ENCODE data around the gene NNMT. TPM values are rescaled to one million over a fixed set of nuclear protein-coding genes. Genes with fewer than 3 reads are reported as not detected.
A peak's percentile ranks its signal among the peaks of the same experiment; 100 is the strongest.

NNMT gene
- total and polyA plus RNA-seq, 4 donors: 405 to 1,814 (median 730) TPM

DNA sequence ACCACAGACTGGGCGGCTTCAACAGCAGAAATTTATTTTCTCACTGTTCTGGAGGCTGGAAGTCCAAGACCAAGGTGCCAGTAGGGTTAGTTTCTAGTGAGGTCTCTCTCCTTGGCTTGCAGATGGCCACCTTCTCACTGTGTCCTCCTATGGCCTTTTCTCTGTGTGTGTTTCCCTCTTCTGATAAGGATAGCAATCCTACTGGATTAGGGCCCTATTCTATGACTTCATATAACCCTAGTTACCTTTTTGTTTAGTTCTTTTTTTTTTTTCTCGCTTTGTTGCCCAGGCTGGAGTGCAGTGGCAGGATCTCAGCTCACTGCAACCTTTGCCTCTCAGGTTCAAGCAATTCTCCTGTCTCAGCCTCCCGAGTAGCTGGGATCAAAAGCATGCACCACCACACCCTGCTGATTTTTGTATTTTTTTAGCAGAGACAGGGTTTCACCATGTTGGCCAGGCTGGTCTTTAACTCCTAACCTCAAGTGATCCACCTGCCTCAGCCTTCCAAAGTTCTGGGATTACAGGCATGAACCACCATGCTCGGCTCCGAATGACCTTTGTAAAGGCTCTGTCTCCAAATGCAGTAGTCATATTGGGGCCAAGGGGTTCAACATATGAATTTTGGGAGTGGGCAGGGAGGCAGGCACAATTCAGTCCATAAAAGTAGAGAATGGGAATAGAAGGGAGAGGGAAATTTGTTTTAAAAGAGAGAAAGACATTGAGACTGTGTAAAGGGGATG, 25.5 kb upstream of the NNMT start:
- Histone ChIP-seq H3K4me1 (ENCODE audit: control insufficient read depth in 1 of 2, insufficient read depth in 2 of 2, low read length in 2 of 2) (peaks cover 0 to 2% of the 10 kb centered on the region in 2 donors), H3K36me3 (ENCODE audit: control insufficient read depth in 1 of 2, insufficient read depth in 2 of 2, low read length in 1 of 2) (peaks cover 0 to 3% of the 10 kb centered on the region in 2 donors), H3K27ac (ENCODE audit: low read depth in 1 of 2, low read length in 2 of 2) (no peak overlapping the region), H3K4me3 (ENCODE audit: low read length in 2 of 2) (no peak overlapping the region), H3K9me3 (ENCODE audit: control insufficient read depth, low read length) (no peaks in the 10 kb centered on the region), H3K27me3 (ENCODE audit: control insufficient read depth in 1 of 2, insufficient read depth in 2 of 2, low read length in 1 of 2) (no peaks in the 10 kb centered on the region)
- intact Hi-C loops (cut with DNase I): no loop called here
- no peak for ATAC-seq (ENCODE audit: low FRiP score)
- WGBS, 2 donors: 95 to 96% methylated on average over 5 of the region's 5 CpGs
- DNase-seq: no peak

DNA sequence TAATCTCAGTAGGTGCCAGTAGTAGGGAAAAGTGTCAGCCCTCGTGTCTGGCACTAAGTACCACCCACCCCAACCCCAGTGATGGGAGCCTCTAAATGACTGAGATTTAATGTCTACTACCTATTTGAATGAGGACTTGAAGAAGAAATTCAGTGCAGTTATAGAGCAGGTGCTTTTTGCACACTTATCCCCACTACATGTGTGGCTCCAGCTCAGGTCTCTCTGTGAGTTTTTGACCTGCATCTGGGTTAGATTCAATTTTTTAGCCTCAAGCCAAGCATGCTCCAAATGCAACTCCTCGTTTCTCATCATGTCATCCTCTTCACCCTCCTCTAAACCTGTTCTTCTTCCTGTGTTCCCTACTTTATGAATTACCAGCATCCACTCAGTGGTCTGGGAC, 24.9 kb upstream of the NNMT start:
- no peak for DNase-seq
- no peak overlapping the region for H3K27ac ChIP-seq (ENCODE audit: low read depth in 1 of 2, low read length in 2 of 2)
- no peak overlapping the region for H3K4me3 ChIP-seq (ENCODE audit: low read length in 2 of 2)
- no peak for ATAC-seq (ENCODE audit: low FRiP score)
- intact Hi-C loops (cut with DNase I): no loop called here
- H3K27me3 ChIP-seq (ENCODE audit: control insufficient read depth in 1 of 2, insufficient read depth in 2 of 2, low read length in 1 of 2): no peaks in the 10 kb centered on the region
- H3K36me3 ChIP-seq (ENCODE audit: control insufficient read depth in 1 of 2, insufficient read depth in 2 of 2, low read length in 1 of 2): peaks cover 0 to 3% of the 10 kb centered on the region in 2 donors
- peaks cover 0 to 2% of the 10 kb centered on the region in 2 donors for H3K4me1 ChIP-seq (ENCODE audit: control insufficient read depth in 1 of 2, insufficient read depth in 2 of 2, low read length in 2 of 2)
- 85 to 93% methylated on average over 2 of the region's 2 CpGs for WGBS, 2 donors
- H3K9me3 ChIP-seq (ENCODE audit: control insufficient read depth, low read length): no peaks in the 10 kb centered on the region

DNA sequence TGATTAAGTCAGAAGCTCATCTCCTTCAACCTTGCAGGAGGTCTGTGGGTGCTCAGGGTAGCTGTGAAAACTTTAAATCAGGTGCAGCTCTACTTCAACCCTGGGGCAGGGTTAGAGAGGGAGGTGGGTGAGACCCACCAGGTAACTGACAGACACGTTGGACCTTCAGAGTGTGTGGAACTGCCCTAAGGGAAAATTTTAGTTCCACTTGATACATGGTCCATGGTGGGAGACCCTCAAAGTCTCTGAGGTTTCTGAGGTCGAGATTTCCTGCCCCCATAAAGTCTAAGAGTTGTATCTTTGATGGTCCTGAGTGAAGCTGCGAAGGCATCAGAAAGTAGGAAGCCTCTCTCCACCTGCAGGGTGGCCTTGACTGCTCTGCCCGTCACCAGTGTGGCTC, 23.9 kb upstream of the NNMT start:
- intact Hi-C loops (cut with DNase I): no loop called here
- Histone ChIP-seq H3K4me1 (ENCODE audit: control insufficient read depth in 1 of 2, insufficient read depth in 2 of 2, low read length in 2 of 2) (peaks cover 0 to 2% of the 10 kb centered on the region in 2 donors), H3K9me3 (ENCODE audit: control insufficient read depth, low read length) (no peaks in the 10 kb centered on the region), H3K27ac (ENCODE audit: low read depth in 1 of 2, low read length in 2 of 2) (no peak overlapping the region), H3K4me3 (ENCODE audit: low read length in 2 of 2) (no peak overlapping the region), H3K27me3 (ENCODE audit: control insufficient read depth in 1 of 2, insufficient read depth in 2 of 2, low read length in 1 of 2) (no peaks in the 10 kb centered on the region), H3K36me3 (ENCODE audit: control insufficient read depth in 1 of 2, insufficient read depth in 2 of 2, low read length in 1 of 2) (peaks cover 0 to 3% of the 10 kb centered on the region in 2 donors)
- no peak for DNase-seq
- ATAC-seq (ENCODE audit: low FRiP score): no peak
- 84 to 87% methylated on average over 4 of the region's 4 CpGs for WGBS, 2 donors

DNA sequence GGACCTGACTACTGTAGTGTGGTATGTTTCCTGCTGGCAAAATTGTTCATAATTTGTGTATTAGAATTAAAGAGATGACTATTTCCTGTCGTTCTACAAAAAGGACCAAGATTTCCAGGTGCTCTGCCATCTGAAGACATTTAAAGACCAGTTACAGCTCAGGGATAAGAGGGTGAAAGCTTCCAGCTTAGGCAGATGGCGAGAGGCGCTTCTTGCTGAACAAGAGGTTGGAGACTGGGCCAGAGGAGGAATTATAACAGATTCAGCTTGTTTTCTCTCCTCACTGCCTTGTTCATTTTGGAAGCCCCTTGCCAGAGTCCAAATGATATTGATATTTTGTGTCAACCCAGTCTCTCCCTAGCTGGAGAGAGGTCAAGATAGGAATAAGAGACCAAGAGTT, 23.1 kb upstream of the NNMT start:
- ATAC-seq (ENCODE audit: low FRiP score) (no peak), DNase-seq (no peak)
- Histone ChIP-seq H3K9me3 (ENCODE audit: control insufficient read depth, low read length) (no peaks in the 10 kb centered on the region), H3K4me3 (ENCODE audit: low read length in 2 of 2) (no peak overlapping the region), H3K36me3 (ENCODE audit: control insufficient read depth in 1 of 2, insufficient read depth in 2 of 2, low read length in 1 of 2) (peaks cover 0 to 3% of the 10 kb centered on the region in 2 donors), H3K27me3 (ENCODE audit: control insufficient read depth in 1 of 2, insufficient read depth in 2 of 2, low read length in 1 of 2) (no peaks in the 10 kb centered on the region), H3K4me1 (ENCODE audit: control insufficient read depth in 1 of 2, insufficient read depth in 2 of 2, low read length in 2 of 2) (peaks cover 0 to 2% of the 10 kb centered on the region in 2 donors), H3K27ac (ENCODE audit: low read depth in 1 of 2, low read length in 2 of 2) (no peak overlapping the region)
- WGBS, 2 donors: 91 to 93% methylated on average over 3 of the region's 3 CpGs
- intact Hi-C loops (cut with DNase I): no loop called here

DNA sequence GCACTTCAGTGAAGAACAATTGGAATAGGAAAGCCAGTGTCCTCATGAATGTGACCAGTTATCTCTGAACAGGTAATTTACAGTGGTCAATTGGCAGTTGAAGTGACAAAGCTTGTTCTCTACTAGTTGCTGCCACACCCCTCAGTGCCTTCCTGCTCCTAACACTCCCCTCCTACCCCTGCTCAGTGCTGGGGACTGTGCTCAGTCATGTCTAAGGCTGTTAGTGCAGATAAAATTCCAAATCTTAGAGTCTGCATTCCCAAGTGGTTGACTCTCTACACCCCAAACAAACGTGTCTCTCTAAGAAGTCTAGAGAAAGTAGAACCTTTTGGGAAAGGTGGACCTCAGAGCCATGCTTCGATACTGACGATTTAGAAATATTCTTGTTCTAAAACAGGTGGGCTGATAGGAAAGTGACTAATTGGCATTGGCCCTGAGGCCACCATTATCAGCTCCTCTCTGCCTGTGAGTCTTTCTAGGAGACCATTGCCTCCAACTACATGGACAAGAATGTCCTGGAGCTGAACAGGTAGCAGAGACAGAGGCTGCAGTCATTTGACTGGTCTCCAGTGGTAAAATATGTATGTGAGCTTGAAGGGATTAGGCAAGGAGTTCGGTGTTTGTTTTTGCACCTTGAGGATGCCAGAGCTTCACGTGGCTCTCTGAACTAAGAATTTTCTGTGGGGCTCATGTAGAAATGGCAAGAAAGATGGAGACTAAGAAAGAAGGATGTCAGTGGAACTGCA, 22.1 kb upstream of the NNMT start:
- Histone ChIP-seq H3K36me3 (ENCODE audit: control insufficient read depth in 1 of 2, insufficient read depth in 2 of 2, low read length in 1 of 2) (peaks cover 0 to 3% of the 10 kb centered on the region in 2 donors), H3K27ac (ENCODE audit: low read depth in 1 of 2, low read length in 2 of 2) (no peak overlapping the region), H3K4me1 (ENCODE audit: control insufficient read depth in 1 of 2, insufficient read depth in 2 of 2, low read length in 2 of 2) (peaks cover 0 to 2% of the 10 kb centered on the region in 2 donors), H3K27me3 (ENCODE audit: control insufficient read depth in 1 of 2, insufficient read depth in 2 of 2, low read length in 1 of 2) (no peaks in the 10 kb centered on the region), H3K9me3 (ENCODE audit: control insufficient read depth, low read length) (no peaks in the 10 kb centered on the region), H3K4me3 (ENCODE audit: low read length in 2 of 2) (no peak overlapping the region)
- WGBS, 2 donors: 83 to 87% methylated on average over 5 of the region's 5 CpGs
- intact Hi-C loops (cut with DNase I): no loop called here
- ATAC-seq (ENCODE audit: low FRiP score) (no peak), DNase-seq (no peak)

DNA sequence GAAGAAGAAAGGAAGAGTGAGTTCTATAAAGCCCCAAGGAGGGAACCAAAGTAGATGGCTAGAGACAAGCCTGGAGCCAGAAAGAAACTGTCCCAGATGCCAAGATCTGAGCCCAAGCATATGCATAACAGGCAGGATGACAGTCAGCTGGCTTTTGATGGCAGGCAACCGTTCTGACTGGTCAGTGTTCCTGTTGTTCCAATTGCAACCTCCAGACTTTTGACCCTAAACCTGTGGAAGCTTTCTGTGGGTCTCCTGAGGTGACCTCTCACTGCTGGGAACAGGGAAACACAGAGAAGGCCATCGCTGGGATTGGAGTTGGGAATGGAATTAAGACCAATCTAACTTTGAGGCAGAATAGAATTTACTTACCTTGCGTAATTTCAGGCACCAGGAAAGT, 21.6 kb upstream of the NNMT start:
- peaks cover 0 to 3% of the 10 kb centered on the region in 2 donors for H3K36me3 ChIP-seq (ENCODE audit: control insufficient read depth in 1 of 2, insufficient read depth in 2 of 2, low read length in 1 of 2)
- H3K27me3 ChIP-seq (ENCODE audit: control insufficient read depth in 1 of 2, insufficient read depth in 2 of 2, low read length in 1 of 2): no peaks in the 10 kb centered on the region
- H3K9me3 ChIP-seq (ENCODE audit: control insufficient read depth, low read length): no peaks in the 10 kb centered on the region
- WGBS, 2 donors: 67 to 76% methylated on average over 3 of the region's 3 CpGs
- intact Hi-C loops (cut with DNase I): no loop called here
- no peak overlapping the region for H3K27ac ChIP-seq (ENCODE audit: low read depth in 1 of 2, low read length in 2 of 2)
- ATAC-seq (ENCODE audit: low FRiP score): no peak
- H3K4me1 ChIP-seq (ENCODE audit: control insufficient read depth in 1 of 2, insufficient read depth in 2 of 2, low read length in 2 of 2): peaks cover 0 to 2% of the 10 kb centered on the region in 2 donors
- H3K4me3 ChIP-seq (ENCODE audit: low read length in 2 of 2): no peak overlapping the region
- no peak for DNase-seq

DNA sequence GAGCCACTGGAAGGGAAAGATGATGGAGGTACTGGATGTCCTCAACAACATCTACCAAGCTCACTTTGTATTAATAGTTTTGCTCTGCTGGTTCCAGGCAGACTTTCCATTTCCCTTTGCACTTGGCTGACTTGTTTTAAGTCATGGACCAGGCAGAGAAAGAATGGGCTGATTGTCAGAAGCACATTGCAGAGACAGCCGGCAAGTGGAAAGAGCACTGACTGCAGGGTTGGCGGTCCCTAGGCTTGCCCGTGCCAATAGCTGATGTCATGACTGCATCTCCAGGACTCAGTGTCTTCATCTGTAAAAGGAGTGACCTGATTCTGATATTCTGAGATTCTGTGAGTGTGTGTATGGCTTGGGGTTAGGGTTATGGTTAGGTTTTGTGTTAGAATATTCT, 20.9 kb upstream of the NNMT start:
- Histone ChIP-seq H3K9me3 (ENCODE audit: control insufficient read depth, low read length) (no peaks in the 10 kb centered on the region), H3K4me1 (ENCODE audit: control insufficient read depth in 1 of 2, insufficient read depth in 2 of 2, low read length in 2 of 2) (peaks cover 0 to 2% of the 10 kb centered on the region in 2 donors), H3K27me3 (ENCODE audit: control insufficient read depth in 1 of 2, insufficient read depth in 2 of 2, low read length in 1 of 2) (no peaks in the 10 kb centered on the region), H3K36me3 (ENCODE audit: control insufficient read depth in 1 of 2, insufficient read depth in 2 of 2, low read length in 1 of 2) (peaks cover 0 to 2% of the 10 kb centered on the region in 2 donors), H3K4me3 (ENCODE audit: low read length in 2 of 2) (no peak overlapping the region), H3K27ac (ENCODE audit: low read depth in 1 of 2, low read length in 2 of 2) (no peak overlapping the region)
- ATAC-seq (ENCODE audit: low FRiP score) (peak; percentile 19), DNase-seq (peak in 1 of 2 donors; percentile 63)
- intact Hi-C loops (cut with DNase I): no loop called here
- WGBS, 2 donors: 13 to 18% methylated on average over 3 of the region's 3 CpGs

DNA sequence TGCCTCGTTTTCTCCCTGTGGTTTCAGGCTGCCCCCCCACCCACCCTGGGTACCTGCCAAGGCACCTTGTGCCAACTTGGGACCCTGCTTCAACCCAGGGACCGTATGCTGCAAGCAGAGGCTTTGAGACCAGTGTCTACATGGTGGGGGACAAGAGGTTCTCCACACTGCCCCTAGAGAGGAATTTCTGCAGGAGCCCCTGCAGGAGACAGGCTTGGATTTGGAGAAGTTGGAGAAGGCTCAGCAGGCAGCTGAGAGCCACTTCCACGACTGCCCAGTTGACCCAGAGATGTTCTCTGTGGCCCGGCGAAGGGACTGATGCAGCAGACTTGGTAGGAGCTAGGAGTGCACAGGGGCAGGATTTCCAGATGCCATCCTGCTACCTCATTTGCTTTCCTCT, 20.1 kb upstream of the NNMT start:
- H3K4me1 ChIP-seq (ENCODE audit: control insufficient read depth in 1 of 2, insufficient read depth in 2 of 2, low read length in 2 of 2): peaks cover 0 to 4% of the 10 kb centered on the region in 2 donors
- no peak overlapping the region for H3K27ac ChIP-seq (ENCODE audit: low read depth in 1 of 2, low read length in 2 of 2)
- H3K27me3 ChIP-seq (ENCODE audit: control insufficient read depth in 1 of 2, insufficient read depth in 2 of 2, low read length in 1 of 2): no peaks in the 10 kb centered on the region
- ATAC-seq (ENCODE audit: low FRiP score) (no peak), DNase-seq (no peak)
- H3K4me3 ChIP-seq (ENCODE audit: low read length in 2 of 2): no peak overlapping the region
- no peaks in the 10 kb centered on the region for H3K9me3 ChIP-seq (ENCODE audit: control insufficient read depth, low read length)
- WGBS, 2 donors: 35 to 36% methylated on average over 5 of the region's 5 CpGs
- peaks cover 0 to 1% of the 10 kb centered on the region in 2 donors for H3K36me3 ChIP-seq (ENCODE audit: control insufficient read depth in 1 of 2, insufficient read depth in 2 of 2, low read length in 1 of 2)
- intact Hi-C loops (cut with DNase I): no loop called here
